ENCODE measurements around the gene DTD1. TPM values are rescaled to one million over a fixed set of nuclear protein-coding genes. Genes with fewer than 3 reads are reported as not detected.

Gene DTD1
- polyA plus RNA-seq, 1 of the 3 experiments (the other 2 are of a cell fraction): 81.1 TPM

GRCh38 chr20:18719426-18719825, 131.6 kb downstream of the DTD1 start:
- H3K79me2 ChIP-seq (ENCODE audit: insufficient read depth): no peaks in the 10 kb centered on the region
- CTCF ChIA-PET: no interaction called here
- WGBS (ENCODE audit: low lambda C conversion rate): 93% methylated on average over 3 of the region's 3 CpGs

GRCh38 chr20:18721551-18722115, 133.8 kb downstream of the DTD1 start:
- Histone ChIP-seq H3K4me2 (no peak overlapping the region), H2AFZ (ENCODE audit: low read depth) (no peak overlapping the region), H4K20me1 (ENCODE audit: insufficient read depth) (no peaks in the 10 kb centered on the region), H3K4me3 (ENCODE audit: low read depth in 2 of 2, low read length in 1 of 2) (no peak overlapping the region), H3K9me3 (no peaks in the 10 kb centered on the region), H3K27ac (ENCODE audit: low read depth in 2 of 2, low read length in 1 of 2) (no peak overlapping the region), H3K79me2 (ENCODE audit: insufficient read depth) (no peaks in the 10 kb centered on the region), H3K9me2 (no peaks in the 10 kb centered on the region), H3K27me3 (ENCODE audit: insufficient read depth) (no peaks in the 10 kb centered on the region), H3K4me1 (ENCODE audit: control insufficient read depth in 1 of 2, insufficient read depth in 2 of 2, low read depth in 1 of 2, low read length in 1 of 2) (peaks cover 0 to 6% of the 10 kb centered on the region in 2 experiments; a peak in 1 of 4 replicates), H3K36me3 (replicated peaks in 1 of 2; ENCODE audit: control insufficient read depth in 1 of 2, insufficient read depth in 2 of 2, low read length in 1 of 2) (no peaks in the 10 kb centered on the region), H3K9ac (no peak overlapping the region), H3F3A (replicated peaks; ENCODE audit: insufficient read depth) (peaks cover 3% of the 10 kb centered on the region)
- CTCF ChIA-PET: no interaction called here
- POLR2A ChIA-PET: no interaction called here
- no peak for DNase-seq
- no peak for TF ChIP-seq SMC3 (IDR thresholded peaks at IDR 0.05; ENCODE audit: low read depth, low read length)
- TF ChIP-seq USF1 (IDR thresholded peaks at IDR 0.05; ENCODE audit: borderline replicate concordance, low read depth): no peak
- no peak for TF ChIP-seq TAF1 (IDR thresholded peaks at IDR 0.05; ENCODE audit: borderline replicate concordance, low read depth, low read length)
- no peak for TF ChIP-seq MXI1 (IDR thresholded peaks at IDR 0.05; ENCODE audit: low read depth, low read length)
- no peak for TF ChIP-seq YY1 (IDR thresholded peaks at IDR 0.05; ENCODE audit: low read depth)
- 86% methylated on average over 6 of the region's 9 CpGs for WGBS (ENCODE audit: low lambda C conversion rate)

More at GRCh38 chr20:18719426-18719825, 131.6 kb downstream of the DTD1 start:
- DNase-seq: no peak
- Histone ChIP-seq H2AFZ (ENCODE audit: low read depth) (no peak overlapping the region), H3K27me3 (ENCODE audit: insufficient read depth) (no peaks in the 10 kb centered on the region), H3K4me1 (ENCODE audit: control insufficient read depth in 1 of 2, insufficient read depth in 2 of 2, low read depth in 1 of 2, low read length in 1 of 2) (peaks cover 0 to 6% of the 10 kb centered on the region in 2 experiments; a peak in 1 of 4 replicates), H3K9ac (no peak overlapping the region), H3K9me2 (no peaks in the 10 kb centered on the region), H3F3A (replicated peaks; ENCODE audit: insufficient read depth) (peaks cover 3% of the 10 kb centered on the region), H3K4me3 (ENCODE audit: low read depth in 2 of 2, low read length in 1 of 2) (no peak overlapping the region), H3K27ac (ENCODE audit: low read depth in 2 of 2, low read length in 1 of 2) (no peak overlapping the region), H3K36me3 (replicated peaks in 1 of 2; ENCODE audit: control insufficient read depth in 1 of 2, insufficient read depth in 2 of 2, low read length in 1 of 2) (no peaks in the 10 kb centered on the region), H3K9me3 (no peaks in the 10 kb centered on the region), H4K20me1 (ENCODE audit: insufficient read depth) (no peaks in the 10 kb centered on the region), H3K4me2 (no peak overlapping the region)
- POLR2A ChIA-PET: no interaction called here
- 0 out of 2 replicates have a peak, but pooled peaks have one; percentile 16 for TF ChIP-seq MXI1 (IDR thresholded peaks at IDR 0.05; ENCODE audit: low read depth, low read length)
- 0 out of 2 replicates have a peak, but pooled peaks have one; percentile 21 for TF ChIP-seq TCF12 (IDR thresholded peaks at IDR 0.05)
- TF ChIP-seq GATA2 (CRISPR knock-in tag; IDR thresholded peaks at IDR 0.05): no peak

GRCh38 chr20:18722371-18722770, 134.5 kb downstream of the DTD1 start:
- H2AFZ ChIP-seq (ENCODE audit: low read depth): no peak overlapping the region
- DNase-seq: no peak
- no peaks in the 10 kb centered on the region for H3K9me3 ChIP-seq
- H3K4me1 ChIP-seq (ENCODE audit: control insufficient read depth in 1 of 2, insufficient read depth in 2 of 2, low read depth in 1 of 2, low read length in 1 of 2): peaks cover 0 to 6% of the 10 kb centered on the region in 2 experiments; a peak in 1 of 4 replicates
- no peak overlapping the region for H3K27ac ChIP-seq (ENCODE audit: low read depth in 2 of 2, low read length in 1 of 2)
- peaks cover 3% of the 10 kb centered on the region for H3F3A ChIP-seq (replicated peaks; ENCODE audit: insufficient read depth)
- H3K4me2 ChIP-seq: no peak overlapping the region
- CTCF ChIA-PET: no interaction called here
- no peak overlapping the region for H3K9ac ChIP-seq
- H3K9me2 ChIP-seq: no peaks in the 10 kb centered on the region
- POLR2A ChIA-PET: no interaction called here
- H3K27me3 ChIP-seq (ENCODE audit: insufficient read depth): no peaks in the 10 kb centered on the region
- H3K4me3 ChIP-seq (ENCODE audit: low read depth in 2 of 2, low read length in 1 of 2): no peak overlapping the region
- WGBS (ENCODE audit: low lambda C conversion rate): 89% methylated on average over 1 of the region's 1 CpG
- no peaks in the 10 kb centered on the region for H4K20me1 ChIP-seq (ENCODE audit: insufficient read depth)
- no peaks in the 10 kb centered on the region for H3K36me3 ChIP-seq (replicated peaks in 1 of 2; ENCODE audit: control insufficient read depth in 1 of 2, insufficient read depth in 2 of 2, low read length in 1 of 2)
- H3K79me2 ChIP-seq (ENCODE audit: insufficient read depth): no peaks in the 10 kb centered on the region
- TF ChIP-seq RXRA (IDR thresholded peaks at IDR 0.05; ENCODE audit: borderline replicate concordance, low read depth): no peak
- no peak for TF ChIP-seq GABPA (IDR thresholded peaks at IDR 0.05; ENCODE audit: low read depth)
- no peak for TF ChIP-seq USF1 (IDR thresholded peaks at IDR 0.05; ENCODE audit: borderline replicate concordance, low read depth)
- TF ChIP-seq ELF1 (IDR thresholded peaks at IDR 0.05): no peak
- TF ChIP-seq PBX3 (IDR thresholded peaks at IDR 0.05): no peak
- no peak for TF ChIP-seq TCF12 (IDR thresholded peaks at IDR 0.05)
- TF ChIP-seq RAD21 (IDR thresholded peaks at IDR 0.05; ENCODE audit: low read length): no peak
- TF ChIP-seq FOSL2 (IDR thresholded peaks at IDR 0.05; ENCODE audit: borderline replicate concordance, low read depth): no peak
- no peak for TF ChIP-seq FOXJ3 (CRISPR knock-in tag; IDR thresholded peaks at IDR 0.05)
- no peak for TF ChIP-seq FOXM1 (IDR thresholded peaks at IDR 0.05; ENCODE audit: low read depth)
- no peak for TF ChIP-seq YY1 (IDR thresholded peaks at IDR 0.05; ENCODE audit: low read depth)
- no peak for TF ChIP-seq MEF2A (IDR thresholded peaks at IDR 0.05; ENCODE audit: borderline replicate concordance, low read depth)
- TF ChIP-seq IRF3 (IDR thresholded peaks at IDR 0.05; ENCODE audit: low read depth, low read length): no peak
